ENCODE data around the gene SLC12A3.

SLC12A3 gene

DNA sequence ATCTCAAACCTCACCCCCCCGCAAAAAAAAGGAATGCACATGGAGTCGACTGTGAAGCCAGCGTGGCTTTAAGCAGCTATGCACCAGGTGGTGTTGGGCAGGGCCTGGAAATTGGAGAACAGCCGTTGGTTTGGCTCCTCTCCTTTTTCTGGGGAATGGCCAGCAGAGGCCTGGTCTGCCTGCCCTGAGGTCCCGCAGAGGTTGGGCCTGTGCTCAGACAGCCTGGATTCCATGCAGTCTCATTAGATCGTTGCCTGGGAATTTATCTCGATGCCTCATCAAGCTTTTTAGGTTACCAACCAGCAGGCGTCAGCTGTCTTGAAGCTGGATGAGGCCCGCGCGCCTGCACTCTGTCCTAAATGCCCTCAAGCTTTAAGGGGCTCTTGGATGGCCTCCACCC lies 9.8 kb downstream of the SLC12A3 start:
- TF ChIP-seq, protein P1, sequence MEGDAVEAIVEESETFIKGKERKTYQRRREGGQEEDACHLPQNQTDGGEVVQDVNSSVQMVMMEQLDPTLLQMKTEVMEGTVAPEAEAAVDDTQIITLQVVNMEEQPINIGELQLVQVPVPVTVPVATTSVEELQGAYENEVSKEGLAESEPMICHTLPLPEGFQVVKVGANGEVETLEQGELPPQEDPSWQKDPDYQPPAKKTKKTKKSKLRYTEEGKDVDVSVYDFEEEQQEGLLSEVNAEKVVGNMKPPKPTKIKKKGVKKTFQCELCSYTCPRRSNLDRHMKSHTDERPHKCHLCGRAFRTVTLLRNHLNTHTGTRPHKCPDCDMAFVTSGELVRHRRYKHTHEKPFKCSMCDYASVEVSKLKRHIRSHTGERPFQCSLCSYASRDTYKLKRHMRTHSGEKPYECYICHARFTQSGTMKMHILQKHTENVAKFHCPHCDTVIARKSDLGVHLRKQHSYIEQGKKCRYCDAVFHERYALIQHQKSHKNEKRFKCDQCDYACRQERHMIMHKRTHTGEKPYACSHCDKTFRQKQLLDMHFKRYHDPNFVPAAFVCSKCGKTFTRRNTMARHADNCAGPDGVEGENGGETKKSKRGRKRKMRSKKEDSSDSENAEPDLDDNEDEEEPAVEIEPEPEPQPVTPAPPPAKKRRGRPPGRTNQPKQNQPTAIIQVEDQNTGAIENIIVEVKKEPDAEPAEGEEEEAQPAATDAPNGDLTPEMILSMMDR (conservative IDR thresholded peaks at IDR 0.05; ENCODE audit: low read length), result no peak
- no peak for TF ChIP-seq EZH2phosphoT487 (IDR thresholded peaks at IDR 0.05; ENCODE audit: borderline replicate concordance)
- Histone ChIP-seq H3K4me3 (ENCODE audit: low read length, poor library complexity, severe bottlenecking) (no peak overlapping the region), H3K4me2 (ENCODE audit: low read depth, low read length, poor library complexity, severe bottlenecking) (no peak overlapping the region), H3K9me3 (ENCODE audit: insufficient read depth, low read depth, low read length) (no peaks in the 10 kb centered on the region), H3K27me3 (ENCODE audit: insufficient read depth, low read length, poor library complexity, severe bottlenecking) (no peaks in the 10 kb centered on the region), H3K36me3 (ENCODE audit: insufficient read depth, low read length) (no peaks in the 10 kb centered on the region), H3K4me1 (ENCODE audit: insufficient read depth, low read length, poor library complexity, severe bottlenecking) (no peaks in the 10 kb centered on the region), H3K9ac (ENCODE audit: low read depth, low read length, poor library complexity, severe bottlenecking) (no peak overlapping the region), H3F3A (ENCODE audit: low read depth) (no peaks in the 10 kb centered on the region), H3K79me2 (ENCODE audit: insufficient read depth, low read length) (no peaks in the 10 kb centered on the region), H4K20me1 (ENCODE audit: insufficient read depth, low read length, poor library complexity, severe bottlenecking) (no peaks in the 10 kb centered on the region), H3K9me2 (replicated peaks; ENCODE audit: low read depth, low read length) (no peaks in the 10 kb centered on the region), H2AFZ (ENCODE audit: low read length) (no peak overlapping the region)

- no peak overlapping the region for H3K4me2 ChIP-seq (ENCODE audit: low read depth, low read length, poor library complexity, severe bottlenecking)
- H3K4me1 ChIP-seq (ENCODE audit: insufficient read depth, low read length, poor library complexity, severe bottlenecking), result no peaks in the 10 kb centered on the region
- no peaks in the 10 kb centered on the region for H4K20me1 ChIP-seq (ENCODE audit: insufficient read depth, low read length, poor library complexity, severe bottlenecking)
- no peaks in the 10 kb centered on the region for H3K9me2 ChIP-seq (replicated peaks; ENCODE audit: low read depth, low read length)
- H2AFZ ChIP-seq (ENCODE audit: low read length), result no peak overlapping the region
- no peaks in the 10 kb centered on the region for H3K27me3 ChIP-seq (ENCODE audit: insufficient read depth, low read length, poor library complexity, severe bottlenecking)
- no peak for TF ChIP-seq EZH2phosphoT487 (IDR thresholded peaks at IDR 0.05; ENCODE audit: borderline replicate concordance)
- TF ChIP-seq, protein P1 (conservative IDR thresholded peaks at IDR 0.05; ENCODE audit: low read length), result no peak
- no peaks in the 10 kb centered on the region for H3K9me3 ChIP-seq (ENCODE audit: insufficient read depth, low read depth, low read length)
- H3K9ac ChIP-seq (ENCODE audit: low read depth, low read length, poor library complexity, severe bottlenecking), result no peak overlapping the region
- no peaks in the 10 kb centered on the region for H3K79me2 ChIP-seq (ENCODE audit: insufficient read depth, low read length)
- no peaks in the 10 kb centered on the region for H3F3A ChIP-seq (ENCODE audit: low read depth)
- no peak overlapping the region for H3K4me3 ChIP-seq (ENCODE audit: low read length, poor library complexity, severe bottlenecking)
- no peaks in the 10 kb centered on the region for H3K36me3 ChIP-seq (ENCODE audit: insufficient read depth, low read length)
Observed at GRCh38 chr16:56876048-56876447, 11.0 kb downstream of the SLC12A3 start.

DNA sequence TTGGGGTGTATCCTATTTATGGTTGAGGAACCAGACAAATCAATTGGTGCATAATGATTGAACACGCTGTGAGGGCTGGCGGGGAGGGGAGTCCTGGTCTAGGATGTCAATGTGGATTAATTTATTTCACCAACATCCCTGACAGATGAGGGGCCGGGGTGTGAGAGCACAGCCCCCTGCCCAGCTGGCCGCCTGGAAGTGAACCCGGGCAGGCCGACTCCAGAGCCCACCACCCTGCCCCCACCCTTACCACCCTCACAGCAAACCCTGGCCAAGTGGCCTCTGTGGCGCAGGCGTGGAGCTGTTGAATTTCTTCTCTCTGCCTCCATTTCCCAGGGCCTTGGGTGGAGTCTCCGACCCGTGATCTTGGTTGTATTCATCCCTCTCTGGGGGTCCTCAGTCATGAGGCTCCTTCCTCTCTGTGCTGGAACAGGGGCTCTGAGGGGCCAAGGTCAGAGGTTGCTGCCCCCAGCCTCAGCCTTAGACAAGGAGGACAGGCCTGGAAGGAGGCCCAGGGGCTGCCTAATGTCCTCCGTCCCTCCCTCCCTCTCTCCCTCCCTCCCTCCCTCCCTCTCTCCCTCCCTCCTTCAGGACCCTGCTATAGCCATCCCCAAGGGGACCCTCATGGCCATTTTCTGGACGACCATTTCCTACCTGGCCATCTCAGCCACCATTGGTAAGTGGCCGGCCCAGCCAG lies 12.6 kb downstream of the SLC12A3 start:
- no peaks in the 10 kb centered on the region for H3K4me1 ChIP-seq (ENCODE audit: insufficient read depth, low read length, poor library complexity, severe bottlenecking)
- H3F3A ChIP-seq (ENCODE audit: low read depth), result no peaks in the 10 kb centered on the region
- TF ChIP-seq, protein P1 (conservative IDR thresholded peaks at IDR 0.05; ENCODE audit: low read length), result no peak
- TF ChIP-seq EZH2phosphoT487 (IDR thresholded peaks at IDR 0.05; ENCODE audit: borderline replicate concordance), result no peak
- no peaks in the 10 kb centered on the region for H3K27me3 ChIP-seq (ENCODE audit: insufficient read depth, low read length, poor library complexity, severe bottlenecking)
- H2AFZ ChIP-seq (ENCODE audit: low read length), result no peak overlapping the region
- no peaks in the 10 kb centered on the region for H3K9me2 ChIP-seq (replicated peaks; ENCODE audit: low read depth, low read length)
- H3K4me3 ChIP-seq (ENCODE audit: low read length, poor library complexity, severe bottlenecking), result no peak overlapping the region
- no peaks in the 10 kb centered on the region for H3K9me3 ChIP-seq (ENCODE audit: insufficient read depth, low read depth, low read length)
- H3K36me3 ChIP-seq (ENCODE audit: insufficient read depth, low read length), result no peaks in the 10 kb centered on the region
- H4K20me1 ChIP-seq (ENCODE audit: insufficient read depth, low read length, poor library complexity, severe bottlenecking), result no peaks in the 10 kb centered on the region
- no peak overlapping the region for H3K9ac ChIP-seq (ENCODE audit: low read depth, low read length, poor library complexity, severe bottlenecking)
- no peak overlapping the region for H3K4me2 ChIP-seq (ENCODE audit: low read depth, low read length, poor library complexity, severe bottlenecking)
- H3K79me2 ChIP-seq (ENCODE audit: insufficient read depth, low read length), result no peaks in the 10 kb centered on the region
